ENCODE results near the gene WDR54.

DNA sequence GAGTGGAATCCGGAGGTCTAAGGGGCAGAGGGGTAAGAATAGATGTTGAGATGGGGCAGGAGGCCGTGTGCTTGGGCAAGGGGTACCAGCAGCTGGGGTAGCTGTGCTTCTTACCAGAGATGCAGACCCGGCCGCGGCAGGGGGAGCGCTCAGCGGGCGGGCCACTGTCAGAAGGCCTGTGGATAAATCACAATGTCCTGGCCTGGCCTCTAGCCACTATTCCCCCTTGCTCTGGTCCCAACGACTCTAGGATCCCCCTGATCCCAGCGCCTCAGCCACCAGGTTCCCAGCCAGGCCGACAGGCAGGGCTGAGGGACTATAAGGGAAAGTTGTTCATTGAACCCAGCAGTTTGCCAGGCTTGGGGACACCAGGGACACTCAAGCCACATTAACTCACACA is 9.0 kb downstream of the WDR54 start:
- TF ChIP-seq, protein P1, sequence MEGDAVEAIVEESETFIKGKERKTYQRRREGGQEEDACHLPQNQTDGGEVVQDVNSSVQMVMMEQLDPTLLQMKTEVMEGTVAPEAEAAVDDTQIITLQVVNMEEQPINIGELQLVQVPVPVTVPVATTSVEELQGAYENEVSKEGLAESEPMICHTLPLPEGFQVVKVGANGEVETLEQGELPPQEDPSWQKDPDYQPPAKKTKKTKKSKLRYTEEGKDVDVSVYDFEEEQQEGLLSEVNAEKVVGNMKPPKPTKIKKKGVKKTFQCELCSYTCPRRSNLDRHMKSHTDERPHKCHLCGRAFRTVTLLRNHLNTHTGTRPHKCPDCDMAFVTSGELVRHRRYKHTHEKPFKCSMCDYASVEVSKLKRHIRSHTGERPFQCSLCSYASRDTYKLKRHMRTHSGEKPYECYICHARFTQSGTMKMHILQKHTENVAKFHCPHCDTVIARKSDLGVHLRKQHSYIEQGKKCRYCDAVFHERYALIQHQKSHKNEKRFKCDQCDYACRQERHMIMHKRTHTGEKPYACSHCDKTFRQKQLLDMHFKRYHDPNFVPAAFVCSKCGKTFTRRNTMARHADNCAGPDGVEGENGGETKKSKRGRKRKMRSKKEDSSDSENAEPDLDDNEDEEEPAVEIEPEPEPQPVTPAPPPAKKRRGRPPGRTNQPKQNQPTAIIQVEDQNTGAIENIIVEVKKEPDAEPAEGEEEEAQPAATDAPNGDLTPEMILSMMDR (IDR thresholded peaks at IDR 0.05; ENCODE audit: low read depth, low read length) = no peak
- TF ChIP-seq EZH2phosphoT487 (IDR thresholded peaks at IDR 0.05; ENCODE audit: low read depth) = no peak
